Measurements from ENCODE around the gene RNF214.
"Not testable (repeated sequence)": the region's sequence is repeated elsewhere in the genome, so short reads cannot be mapped to it uniquely, and the experiment has no call there.

The RNF214 gene

GRCh38 chr11:117232092-117232878, at the start of gene RNF214:
TSS of gene RNF214 (plus strand) at chr11:117232671. CDS start at chr11:117234273, 1,602 bp downstream.
- peaks cover 5% of the 10 kb centered on the region for H3K36me3 Mint-ChIP-seq
- H3K27ac Mint-ChIP-seq: peak within 1 kb of the TSS; percentile 99
- no peaks in the 10 kb centered on the region for H3K27me3 Mint-ChIP-seq
- no peaks in the 10 kb centered on the region for H3K9me3 Mint-ChIP-seq (ENCODE audit: low read depth)
- H3K4me3 Mint-ChIP-seq: peak within 1 kb of the TSS; percentile 98
- H3K4me1 Mint-ChIP-seq (ENCODE audit: low read depth): peaks cover 32% of the 10 kb centered on the region

DNA sequence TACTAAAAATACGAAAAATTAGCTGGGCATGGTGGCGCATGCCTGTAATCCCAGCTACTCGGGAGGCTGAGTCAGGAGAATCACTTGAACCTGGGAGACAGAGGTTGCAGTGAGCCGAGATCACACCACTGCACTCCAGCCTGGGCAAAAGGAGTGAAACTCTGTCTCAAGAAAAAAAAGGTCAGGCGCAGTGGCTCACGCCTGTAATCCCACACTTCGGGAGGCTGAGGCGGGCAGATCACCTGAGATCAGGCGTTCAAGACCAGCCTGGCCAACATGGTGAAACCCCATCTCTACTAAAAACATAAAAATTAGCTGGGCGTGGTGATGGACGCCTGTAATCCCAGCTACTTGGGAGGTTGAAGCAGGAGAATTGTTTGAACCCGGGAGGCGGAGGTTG, 49.3 kb upstream of the RNF214 start:
- not testable (repeated sequence) for H3K4me3 Mint-ChIP-seq; H3K27me3 Mint-ChIP-seq; H3K36me3 Mint-ChIP-seq; H3K9me3 Mint-ChIP-seq (ENCODE audit: low read depth); H3K27ac Mint-ChIP-seq
- H3K4me1 Mint-ChIP-seq (ENCODE audit: low read depth): peaks cover 19% of the 10 kb centered on the region

DNA sequence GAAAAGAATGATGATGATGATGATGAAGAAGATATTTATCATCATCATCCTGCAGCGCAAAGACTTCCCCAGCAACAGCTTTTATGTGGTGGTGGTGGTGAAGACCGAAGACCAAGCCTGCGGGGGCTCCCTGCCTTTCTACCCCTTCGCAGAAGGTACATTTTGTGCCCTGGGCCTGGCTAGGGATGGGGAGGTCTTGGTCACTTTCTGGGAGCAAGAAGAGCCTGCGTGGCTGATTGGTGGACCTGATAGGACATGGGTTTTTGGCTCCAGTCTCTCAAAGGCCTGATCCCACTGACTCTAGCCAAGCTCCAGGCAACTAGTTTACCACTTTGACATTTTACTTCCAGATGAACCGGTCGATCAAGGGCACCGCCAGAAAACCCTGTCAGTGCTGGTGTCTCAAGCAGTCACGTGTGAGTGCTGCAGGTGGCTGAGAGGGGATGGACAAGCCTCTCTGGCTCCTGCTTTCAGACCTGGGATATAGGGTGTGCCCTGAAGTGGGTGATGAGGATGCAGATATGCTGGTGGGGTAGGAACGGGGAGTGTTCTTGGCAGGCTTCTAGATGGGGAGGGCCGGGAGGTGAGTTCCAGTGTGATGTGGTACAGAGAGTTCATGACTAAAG, 48.6 kb upstream of the RNF214 start:
- peaks cover 15% of the 10 kb centered on the region for H3K4me1 Mint-ChIP-seq (ENCODE audit: low read depth)
- H3K27ac Mint-ChIP-seq: no peak overlapping the region
- no peak overlapping the region for H3K4me3 Mint-ChIP-seq
- H3K27me3 Mint-ChIP-seq: no peaks in the 10 kb centered on the region
- H3K36me3 Mint-ChIP-seq: peaks cover 2% of the 10 kb centered on the region
- no peaks in the 10 kb centered on the region for H3K9me3 Mint-ChIP-seq (ENCODE audit: low read depth)

DNA sequence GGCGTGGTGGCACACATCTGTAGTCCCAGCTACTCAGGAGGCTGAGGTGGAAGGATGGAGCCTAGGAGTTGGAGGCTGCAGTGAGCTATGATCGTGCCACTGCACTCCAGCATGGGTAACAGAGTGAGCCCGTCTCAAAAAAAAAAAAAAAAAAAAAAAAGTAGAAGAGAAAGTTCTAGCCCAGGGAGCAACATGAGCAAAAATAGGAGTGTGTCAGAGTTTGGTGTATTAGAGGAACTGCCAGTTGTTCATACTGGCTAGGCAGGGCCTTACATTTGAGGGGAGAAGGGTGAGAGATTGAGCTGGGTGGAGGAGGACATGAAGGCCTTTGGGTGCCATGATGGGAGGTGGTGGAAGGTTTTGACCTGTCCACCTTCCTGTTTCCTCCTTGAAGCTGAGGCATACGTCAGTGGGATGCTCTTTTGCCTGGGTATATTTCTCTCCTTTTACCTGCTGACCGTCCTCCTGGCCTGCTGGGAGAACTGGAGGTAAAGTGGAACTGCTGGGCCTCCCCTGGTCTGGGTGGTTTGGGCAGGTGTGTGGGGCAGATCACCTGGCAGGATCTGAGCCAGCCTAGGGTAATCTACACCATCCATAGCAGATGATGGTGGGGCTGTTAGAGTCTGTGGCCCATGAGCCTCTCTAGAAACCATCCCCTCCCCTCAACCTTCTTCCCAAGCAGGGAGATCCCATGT, 46.6 kb upstream of the RNF214 start:
- Mint-ChIP-seq H3K9me3 (ENCODE audit: low read depth) (no peaks in the 10 kb centered on the region), H3K36me3 (no peaks in the 10 kb centered on the region), H3K27me3 (no peaks in the 10 kb centered on the region), H3K4me3 (no peak overlapping the region), H3K4me1 (ENCODE audit: low read depth) (peaks cover 3% of the 10 kb centered on the region), H3K27ac (no peak overlapping the region)

DNA sequence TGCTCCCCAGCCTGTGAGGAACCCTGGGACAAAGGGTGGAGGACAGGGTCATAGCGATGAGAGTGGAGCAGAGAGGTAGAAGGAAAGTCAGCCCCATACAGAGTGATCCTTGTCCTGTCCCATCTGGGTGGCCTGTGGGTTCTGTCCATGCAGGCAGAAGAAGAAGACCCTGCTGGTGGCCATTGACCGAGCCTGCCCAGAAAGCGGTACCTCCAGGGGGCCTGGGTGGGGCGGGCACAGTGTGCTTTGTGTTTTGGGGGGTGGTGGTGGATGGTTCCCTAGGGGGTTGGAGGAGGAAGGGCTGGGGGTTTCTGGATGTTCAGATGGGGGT, 46.1 kb upstream of the RNF214 start:
- no peaks in the 10 kb centered on the region for H3K36me3 Mint-ChIP-seq
- H3K27ac Mint-ChIP-seq: no peak overlapping the region
- H3K4me1 Mint-ChIP-seq (ENCODE audit: low read depth): no peaks in the 10 kb centered on the region
- no peaks in the 10 kb centered on the region for H3K27me3 Mint-ChIP-seq
- no peak overlapping the region for H3K4me3 Mint-ChIP-seq
- no peaks in the 10 kb centered on the region for H3K9me3 Mint-ChIP-seq (ENCODE audit: low read depth)

DNA sequence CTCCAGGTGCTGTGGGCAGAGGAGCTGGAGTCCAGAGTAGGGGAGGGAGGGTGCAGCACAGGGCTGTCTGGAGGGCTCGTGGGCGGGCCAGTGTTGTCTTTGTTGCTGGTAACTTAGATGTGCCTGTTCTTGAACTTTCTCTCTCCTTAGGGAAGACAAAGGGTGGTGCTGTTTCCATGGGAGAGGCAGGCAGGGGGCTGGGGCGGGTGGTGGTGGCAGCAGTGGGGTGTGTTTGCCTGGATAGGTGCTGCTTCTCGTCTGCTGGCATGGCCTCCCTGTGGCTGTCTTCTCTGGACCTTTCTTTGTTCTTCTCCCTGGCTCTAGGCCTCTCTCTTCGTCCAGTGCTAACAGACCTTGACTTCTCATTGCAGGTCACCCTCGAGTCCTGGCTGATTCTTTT, 45.5 kb upstream of the RNF214 start:
- Mint-ChIP-seq H3K9me3 (ENCODE audit: low read depth) (no peaks in the 10 kb centered on the region), H3K4me3 (no peak overlapping the region), H3K27me3 (no peaks in the 10 kb centered on the region), H3K27ac (no peak overlapping the region), H3K36me3 (no peaks in the 10 kb centered on the region), H3K4me1 (ENCODE audit: low read depth) (no peaks in the 10 kb centered on the region)

DNA sequence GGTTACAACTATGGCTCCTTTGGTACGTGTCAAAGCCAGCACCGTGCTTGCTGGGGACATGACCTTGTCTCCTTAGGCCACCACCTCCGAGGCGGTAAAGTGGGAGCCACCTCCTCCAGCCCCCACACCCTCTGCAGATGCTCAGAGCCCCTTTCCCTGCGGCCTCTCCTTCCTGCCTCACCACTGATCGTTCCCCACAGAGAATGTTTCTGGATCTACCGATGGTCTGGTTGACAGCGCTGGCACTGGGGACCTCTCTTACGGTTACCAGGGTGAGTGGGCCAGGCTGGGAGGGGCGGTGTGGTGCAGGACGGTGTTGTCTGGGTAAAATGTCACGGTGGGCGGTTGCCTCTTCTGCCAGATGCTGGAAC, 45.1 kb upstream of the RNF214 start:
- Mint-ChIP-seq H3K9me3 (ENCODE audit: low read depth) (no peaks in the 10 kb centered on the region), H3K4me1 (ENCODE audit: low read depth) (no peaks in the 10 kb centered on the region), H3K27me3 (no peaks in the 10 kb centered on the region), H3K27ac (no peak overlapping the region), H3K36me3 (no peaks in the 10 kb centered on the region), H3K4me3 (no peak overlapping the region)

- Mint-ChIP-seq H3K4me3 (no peak overlapping the region), H3K36me3 (no peaks in the 10 kb centered on the region), H3K27me3 (no peaks in the 10 kb centered on the region), H3K9me3 (ENCODE audit: low read depth) (no peaks in the 10 kb centered on the region), H3K4me1 (ENCODE audit: low read depth) (no peaks in the 10 kb centered on the region), H3K27ac (no peak overlapping the region)
These were observed 44.5 kb upstream of the RNF214 start for GRCh38 chr11:117187799-117188481.

GRCh38 chr11:117188620-117189081, 43.8 kb upstream of the RNF214 start:
- H3K36me3 Mint-ChIP-seq: no peaks in the 10 kb centered on the region
- H3K27me3 Mint-ChIP-seq: no peaks in the 10 kb centered on the region
- no peaks in the 10 kb centered on the region for H3K9me3 Mint-ChIP-seq (ENCODE audit: low read depth)
- H3K4me1 Mint-ChIP-seq (ENCODE audit: low read depth): no peaks in the 10 kb centered on the region
- no peak overlapping the region for H3K4me3 Mint-ChIP-seq
- no peak overlapping the region for H3K27ac Mint-ChIP-seq

GRCh38 chr11:117189191-117189940, 43.1 kb upstream of the RNF214 start:
- peak overlapping the region; percentile 50 for H3K27ac Mint-ChIP-seq

DNA sequence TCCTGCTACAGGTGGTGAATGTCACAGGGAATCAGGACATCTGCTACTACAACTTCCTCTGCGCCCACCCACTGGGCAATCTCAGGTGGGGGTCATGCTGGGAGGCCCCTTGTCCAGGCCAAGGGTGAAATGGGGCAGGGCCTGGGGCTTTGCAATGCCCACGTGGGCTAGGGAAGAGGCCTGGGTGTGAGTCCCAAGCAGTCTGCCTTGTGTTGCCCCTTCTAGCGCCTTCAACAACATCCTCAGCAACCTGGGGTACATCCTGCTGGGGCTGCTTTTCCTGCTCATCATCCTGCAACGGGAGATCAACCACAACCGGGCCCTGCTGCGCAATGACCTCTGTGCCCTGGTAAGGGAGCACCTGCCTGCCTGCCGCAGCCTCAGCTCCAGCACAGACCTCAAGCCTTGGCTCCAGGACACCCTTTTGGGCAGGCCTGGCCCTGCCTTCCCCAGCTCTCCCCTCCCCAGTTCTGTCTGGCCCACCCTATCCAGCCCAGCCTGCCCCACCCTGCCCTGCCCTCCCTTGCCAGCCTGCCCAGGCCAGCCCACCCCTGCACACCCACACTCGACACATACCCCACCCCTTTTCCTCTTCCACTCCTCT, 42.4 kb upstream of the RNF214 start:
- Mint-ChIP-seq H3K36me3 (no peaks in the 10 kb centered on the region), H3K4me3 (no peak overlapping the region), H3K4me1 (ENCODE audit: low read depth) (no peaks in the 10 kb centered on the region), H3K27ac (no peak overlapping the region), H3K9me3 (ENCODE audit: low read depth) (no peaks in the 10 kb centered on the region), H3K27me3 (no peaks in the 10 kb centered on the region)

More at GRCh38 chr11:117189191-117189940, 43.1 kb upstream of the RNF214 start:
- H3K27me3 Mint-ChIP-seq: no peaks in the 10 kb centered on the region
- no peaks in the 10 kb centered on the region for H3K4me1 Mint-ChIP-seq (ENCODE audit: low read depth)
- H3K4me3 Mint-ChIP-seq: no peak overlapping the region
- H3K9me3 Mint-ChIP-seq (ENCODE audit: low read depth): no peaks in the 10 kb centered on the region
- H3K36me3 Mint-ChIP-seq: no peaks in the 10 kb centered on the region

DNA sequence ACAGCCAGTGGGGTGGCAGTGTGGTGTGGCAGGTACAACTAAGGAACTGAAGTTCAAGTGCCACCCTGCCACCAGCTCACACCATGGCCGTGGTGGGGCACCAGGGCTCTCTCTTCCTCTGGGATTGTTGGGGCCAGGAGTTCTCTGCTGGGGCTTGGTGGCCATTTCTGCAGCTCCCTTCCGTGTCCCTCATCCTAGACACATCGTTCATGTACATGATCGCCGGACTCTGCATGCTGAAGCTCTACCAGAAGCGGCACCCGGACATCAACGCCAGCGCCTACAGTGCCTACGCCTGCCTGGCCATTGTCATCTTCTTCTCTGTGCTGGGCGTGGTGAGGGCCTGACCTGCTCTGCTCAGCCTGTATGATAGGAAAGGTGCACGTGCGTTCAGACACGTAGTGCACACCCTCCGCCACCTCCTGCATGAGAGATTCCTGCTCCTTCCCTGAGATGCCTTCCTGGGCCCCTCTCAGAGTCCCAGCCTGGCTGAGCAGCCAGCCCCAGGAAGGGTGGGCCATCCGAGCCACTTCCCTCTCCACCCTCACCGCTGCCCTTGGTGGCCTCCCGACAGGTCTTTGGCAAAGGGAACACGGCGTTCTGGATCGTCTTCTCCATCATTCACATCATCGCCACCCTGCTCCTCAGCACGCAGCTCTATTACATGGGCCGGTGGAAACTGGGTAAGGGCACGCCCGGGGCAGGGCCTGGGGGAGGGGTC, 40.6 kb upstream of the RNF214 start:
- Mint-ChIP-seq H3K4me3 (no peak overlapping the region), H3K27me3 (no peaks in the 10 kb centered on the region), H3K4me1 (ENCODE audit: low read depth) (peaks cover 2% of the 10 kb centered on the region), H3K9me3 (ENCODE audit: low read depth) (no peaks in the 10 kb centered on the region), H3K36me3 (no peaks in the 10 kb centered on the region), H3K27ac (no peak overlapping the region)

GRCh38 chr11:117192401-117192875, 40.0 kb upstream of the RNF214 start:
- no peak overlapping the region for H3K4me3 Mint-ChIP-seq
- H3K27me3 Mint-ChIP-seq: no peaks in the 10 kb centered on the region
- no peaks in the 10 kb centered on the region for H3K36me3 Mint-ChIP-seq
- H3K4me1 Mint-ChIP-seq (ENCODE audit: low read depth): peaks cover 2% of the 10 kb centered on the region
- H3K9me3 Mint-ChIP-seq (ENCODE audit: low read depth): no peaks in the 10 kb centered on the region
- no peak overlapping the region for H3K27ac Mint-ChIP-seq
